Measurements from ENCODE around the gene PCDHGA1.

GRCh38 chr5:141343242-141343952 lies 13.1 kb downstream of the PCDHGA1 start, which contains the start of gene PCDHGA3:
- TF ChIP-seq POLR2A (IDR thresholded peaks at IDR 0.05) = no peak
- no peak for TF ChIP-seq CTCF (IDR thresholded peaks at IDR 0.05)
- TF ChIP-seq POLR2AphosphoS5 (IDR thresholded peaks at IDR 0.05) = no peak
- TF ChIP-seq EP300 (IDR thresholded peaks at IDR 0.05) = no peak
